HG03095 (cell line): ENCODE data around the gene PRSS57.
A peak's percentile ranks its signal among the peaks of the same experiment; 100 is the strongest.
"Not testable (repeated sequence)": the region's sequence is repeated elsewhere in the genome, so short reads cannot be mapped to it uniquely, and the experiment has no call there.

Experiments
- ATAC-seq: cut with Tn5 transposase; IDR thresholded peaks from one replicate; pipeline ENCODE4 v1.9.1; 2021; ENCODE audit warnings: moderate library complexity; ENCODE audit not compliant: unreplicated experiment

Gene PRSS57

DNA sequence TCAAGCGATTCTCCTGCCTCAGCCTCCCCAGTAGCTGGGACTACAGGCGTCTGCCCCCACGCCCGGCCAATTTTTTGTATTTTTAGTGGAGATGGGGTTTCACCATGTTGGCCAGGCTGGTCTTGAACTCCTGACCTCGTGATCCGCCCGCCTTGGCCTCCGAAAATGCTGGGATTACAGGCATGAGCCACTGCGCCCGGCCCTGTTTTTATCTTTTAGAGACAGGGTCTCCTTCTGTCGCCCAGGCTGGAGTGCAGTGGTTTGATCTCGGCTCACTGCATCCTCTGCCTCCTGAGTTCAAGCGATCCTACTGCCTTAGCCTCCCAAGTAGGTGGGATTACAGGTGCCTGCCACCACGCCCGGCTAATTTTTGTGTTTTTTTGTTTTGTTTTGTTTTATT, 3.3 kb upstream of the PRSS57 start:
- not testable (repeated sequence) for ATAC-seq

- ATAC-seq = no peak
Observed at GRCh38 chr19:694481-695351, 536 bp downstream of the PRSS57 start.

DNA sequence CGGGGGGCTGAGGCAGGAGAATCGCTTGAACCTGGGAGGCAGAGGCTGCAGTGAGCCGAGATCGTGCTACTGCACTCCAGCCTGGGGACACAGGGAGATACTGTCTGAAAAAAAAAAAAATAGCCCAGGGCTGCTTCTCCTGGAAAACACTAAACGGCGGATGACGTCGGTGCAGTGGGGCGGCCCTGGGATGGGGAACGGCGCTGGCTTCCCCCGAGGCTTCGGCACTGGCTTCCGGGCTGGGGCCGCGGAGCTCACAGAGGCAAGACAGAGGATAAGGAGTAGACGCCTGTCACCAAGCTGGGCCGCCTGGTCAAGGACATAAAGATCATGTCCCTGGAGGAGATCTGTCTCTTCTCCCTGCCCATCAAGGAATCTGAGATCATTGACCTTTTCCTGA, 5.0 kb downstream of the PRSS57 start:
- ATAC-seq = no peak

GRCh38 chr19:688992-689391, 6.3 kb downstream of the PRSS57 start:
- no peak for ATAC-seq

DNA sequence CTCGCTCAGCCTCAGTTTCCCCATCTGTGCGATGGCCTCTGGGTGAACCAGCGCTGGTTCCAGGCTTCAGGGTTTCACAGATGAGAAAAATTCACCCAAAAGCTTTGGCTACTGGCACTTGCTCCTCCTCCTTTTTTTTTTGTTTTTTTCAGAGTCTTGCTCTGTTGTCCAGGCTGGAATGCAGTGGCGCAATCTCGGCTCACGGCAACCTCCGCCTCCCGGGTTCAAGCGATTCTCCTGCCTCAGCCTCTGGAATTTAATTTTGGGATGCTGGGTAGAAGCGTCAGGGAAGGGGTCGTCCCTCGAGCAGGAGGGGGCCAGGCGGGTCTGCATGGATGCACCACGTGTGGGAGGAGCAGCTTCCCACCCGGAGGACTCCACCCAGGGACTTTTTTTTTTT, 7.0 kb downstream of the PRSS57 start:
- no peak for ATAC-seq

DNA sequence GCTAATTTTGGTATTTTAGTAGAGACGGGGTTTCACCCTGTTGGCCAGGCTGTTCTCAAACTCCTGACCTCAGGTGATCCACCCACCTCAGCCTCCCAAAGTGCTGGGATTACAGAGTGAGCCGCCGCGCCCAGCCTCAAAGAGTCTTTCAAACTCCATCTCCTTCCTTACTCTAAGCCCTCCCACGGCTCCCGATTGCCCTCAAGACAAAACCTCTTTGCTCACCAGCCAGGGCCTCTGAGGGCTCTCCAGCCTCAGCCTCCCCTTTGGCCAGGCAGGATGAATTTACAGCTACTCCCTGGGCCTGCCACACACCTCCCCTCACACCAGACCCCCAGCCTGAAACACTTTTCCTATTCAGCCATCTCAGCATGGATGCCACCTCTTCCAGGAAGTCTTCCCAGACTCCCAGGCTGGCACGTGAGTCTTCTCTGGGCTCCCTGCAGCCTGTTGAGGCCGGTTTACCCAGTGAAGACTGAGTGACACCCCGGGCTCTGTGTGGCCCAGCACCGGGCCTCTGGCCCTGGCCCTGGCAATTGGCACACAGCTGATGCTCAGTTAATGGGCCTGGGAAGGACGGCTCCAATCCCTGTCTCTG, 7.6 kb downstream of the PRSS57 start:
- ATAC-seq = no peak

DNA sequence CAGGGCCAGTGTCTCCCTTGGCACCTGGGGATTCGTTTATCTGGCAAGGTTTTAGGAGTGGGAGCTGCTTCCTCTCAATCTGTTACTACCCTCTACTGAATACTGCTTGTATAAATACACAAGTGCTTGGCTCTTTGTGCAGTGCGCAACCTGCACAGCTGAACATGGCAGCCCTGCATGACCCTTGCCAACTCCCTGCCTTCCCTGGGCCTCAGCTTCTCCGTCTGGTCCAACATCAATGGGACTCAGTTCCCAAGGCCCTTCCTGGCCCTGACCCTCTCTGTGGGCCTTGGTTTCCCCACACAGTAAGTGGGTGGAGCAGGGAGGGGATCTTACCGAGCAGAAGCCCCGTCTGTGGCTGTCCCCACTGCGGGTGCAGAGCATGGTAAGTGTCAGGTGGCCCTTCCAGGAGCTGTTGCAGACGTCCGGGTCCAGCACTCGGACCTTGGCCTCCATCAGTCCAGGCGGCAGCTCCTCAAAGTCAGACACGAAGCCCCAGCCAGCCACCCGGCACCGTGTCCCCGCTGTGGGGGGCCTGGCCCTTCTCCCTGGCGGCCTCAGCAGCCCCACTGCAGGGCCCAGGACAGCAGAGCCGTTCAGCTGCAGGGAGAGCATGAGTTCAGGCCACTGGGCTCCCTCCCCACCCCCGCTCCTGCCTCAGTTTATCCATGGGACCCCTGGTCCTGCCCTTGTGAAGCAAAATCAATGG, 8.5 kb downstream of the PRSS57 start:
- ATAC-seq = no peak

DNA sequence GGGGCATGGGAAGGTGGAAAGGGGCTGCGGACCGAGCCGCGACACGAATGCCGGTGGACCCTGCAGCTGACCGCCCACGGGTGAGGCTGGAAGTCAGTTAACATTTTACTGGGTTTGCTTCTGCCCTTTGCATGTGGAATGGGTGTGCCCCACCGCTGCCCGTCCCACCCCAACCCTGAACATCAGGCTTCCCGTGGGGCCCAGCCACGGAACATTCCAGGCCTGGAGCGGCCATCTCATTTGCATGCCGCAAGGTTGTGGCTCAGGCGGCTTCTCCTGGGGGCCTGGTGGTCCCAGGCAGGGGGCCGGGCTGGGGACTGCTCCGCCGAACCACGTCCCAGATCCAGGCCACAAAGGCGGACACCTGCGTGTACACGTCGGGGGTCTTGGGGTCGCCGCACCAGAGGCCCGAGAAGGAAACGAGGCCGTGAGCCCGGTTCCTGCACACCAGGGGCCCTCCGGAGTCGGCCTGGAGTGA, 9.8 kb downstream of the PRSS57 start:
- no peak for ATAC-seq

DNA sequence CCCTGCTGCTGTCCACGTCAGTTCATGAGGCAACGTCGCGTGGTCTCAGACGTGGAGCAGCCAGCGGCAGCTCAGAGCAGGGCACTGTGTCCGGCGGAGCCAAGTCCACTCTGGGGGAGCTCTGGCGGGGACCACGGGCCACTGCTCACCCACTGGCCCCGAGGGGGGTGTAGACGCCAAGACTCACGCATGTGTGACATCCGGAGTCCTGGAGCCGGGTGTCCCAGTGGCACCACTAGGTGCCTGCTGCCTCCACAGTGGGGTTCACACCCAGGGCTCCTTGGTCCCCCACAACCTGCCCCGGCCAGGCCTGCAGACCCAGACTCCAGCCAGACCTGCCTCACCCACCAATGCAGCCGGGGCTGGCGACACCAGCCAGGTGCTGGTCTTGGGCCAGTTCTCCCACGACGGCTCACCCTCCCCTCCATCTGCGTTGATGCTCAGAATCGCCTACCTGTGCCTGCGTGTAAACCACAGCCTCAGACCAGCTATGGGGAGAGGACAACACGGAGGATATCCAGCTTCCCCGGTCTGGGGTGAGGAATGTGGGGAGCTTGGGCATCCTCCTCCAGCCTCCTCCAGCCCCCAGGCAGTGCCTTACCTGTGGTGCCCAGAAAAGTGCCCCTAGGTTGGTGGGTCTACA, 12.5 kb downstream of the PRSS57 start:
- no peak for ATAC-seq

DNA sequence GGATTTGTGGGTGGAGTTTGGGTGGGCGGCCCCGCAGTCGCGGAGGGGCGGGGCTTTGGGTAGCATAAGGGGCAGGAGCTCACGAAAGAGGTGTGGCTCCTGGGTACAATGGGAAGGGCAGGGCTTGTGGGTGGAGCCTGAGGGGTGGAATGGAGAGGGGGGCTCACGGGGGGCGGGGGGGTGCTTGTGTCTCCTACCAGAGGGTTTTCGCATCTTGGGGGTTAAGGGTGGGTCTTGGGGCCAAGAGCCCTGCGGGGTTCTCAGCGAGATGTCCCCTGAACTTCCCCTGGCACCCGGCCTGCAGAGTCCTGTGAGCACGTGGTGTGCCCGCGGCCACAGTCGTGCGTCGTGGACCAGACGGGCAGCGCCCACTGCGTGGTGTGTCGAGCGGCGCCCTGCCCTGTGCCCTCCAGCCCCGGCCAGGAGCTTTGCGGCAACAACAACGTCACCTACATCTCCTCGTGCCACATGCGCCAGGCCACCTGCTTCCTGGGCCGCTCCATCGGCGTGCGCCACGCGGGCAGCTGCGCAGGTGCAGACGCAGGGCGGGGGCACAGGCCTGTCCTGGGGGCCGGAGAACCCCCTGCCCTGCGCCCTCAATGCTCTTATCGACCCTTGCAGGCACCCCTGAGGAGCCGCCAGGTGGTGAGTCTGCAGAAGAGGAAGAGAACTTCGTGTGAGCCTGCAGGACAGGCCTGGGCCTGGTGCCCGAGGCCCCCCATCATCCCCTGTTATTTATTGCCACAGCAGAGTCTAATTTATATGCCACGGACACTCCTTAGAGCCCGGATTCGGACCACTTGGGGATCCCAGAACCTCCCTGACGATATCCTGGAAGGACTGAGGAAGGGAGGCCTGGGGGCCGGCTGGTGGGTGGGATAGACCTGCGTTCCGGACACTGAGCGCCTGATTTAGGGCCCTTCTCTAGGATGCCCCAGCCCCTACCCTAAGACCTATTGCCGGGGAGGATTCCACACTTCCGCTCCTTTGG, 13.9 kb downstream of the PRSS57 start:
- no peak for ATAC-seq

GRCh38 chr19:680287-681028, 14.8 kb downstream of the PRSS57 start:
- ATAC-seq = peak; percentile 51

GRCh38 chr19:679418-680286, 15.6 kb downstream of the PRSS57 start:
- ATAC-seq = peak; percentile 8

- no peak for ATAC-seq
Observed at GRCh38 chr19:678791-679388, 16.4 kb downstream of the PRSS57 start.

DNA sequence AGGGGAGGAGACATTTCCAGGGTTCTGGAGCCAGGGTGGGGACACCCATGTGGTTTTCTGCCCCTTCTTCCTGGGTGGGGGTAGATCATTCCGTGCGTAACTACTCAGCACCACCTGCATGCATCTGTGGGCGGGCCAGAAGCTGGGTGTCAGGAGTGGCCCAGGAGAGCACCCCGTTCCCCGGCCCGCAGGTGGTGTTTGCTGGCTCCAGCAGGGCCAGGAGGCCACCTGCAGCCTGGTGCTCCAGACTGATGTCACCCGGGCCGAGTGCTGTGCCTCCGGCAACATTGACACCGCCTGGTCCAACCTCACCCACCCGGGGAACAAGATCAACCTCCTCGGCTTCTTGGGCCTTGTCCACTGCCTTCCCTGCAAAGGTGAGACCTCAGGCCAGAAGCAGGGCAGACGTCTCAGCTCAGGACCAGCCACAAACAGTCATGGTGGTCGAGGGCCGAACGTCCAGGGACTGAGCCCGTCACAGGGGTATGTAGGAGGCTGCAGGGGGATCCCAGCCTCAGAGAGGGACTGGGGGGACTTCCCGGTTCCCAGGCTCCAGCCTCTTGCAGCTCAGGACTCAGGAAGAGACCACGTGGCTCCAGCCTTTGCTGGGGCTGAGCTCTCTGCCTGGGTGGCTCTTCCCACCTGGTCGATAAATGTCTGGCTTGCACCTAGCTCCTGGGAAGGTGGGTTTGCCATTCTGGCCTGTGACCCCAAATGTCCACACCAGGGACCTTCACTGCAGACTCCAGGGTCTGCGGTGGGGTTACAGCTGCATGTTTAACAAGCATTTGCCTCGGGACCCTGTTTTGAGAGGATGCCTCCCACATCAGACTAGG, 17.4 kb downstream of the PRSS57 start:
- no peak for ATAC-seq

- ATAC-seq = no peak
Observed at GRCh38 chr19:677201-677600, 18.1 kb downstream of the PRSS57 start.

GRCh38 chr19:676339-677105, 18.7 kb downstream of the PRSS57 start, which contains the start of gene FSTL3:
Gene FSTL3, plus strand, starts transcription at chr19:676392. Its CDS starts 32 bp downstream, at chr19:676424.
- ATAC-seq = no peak
